ENCODE results near the gene OR1A1.

DNA sequence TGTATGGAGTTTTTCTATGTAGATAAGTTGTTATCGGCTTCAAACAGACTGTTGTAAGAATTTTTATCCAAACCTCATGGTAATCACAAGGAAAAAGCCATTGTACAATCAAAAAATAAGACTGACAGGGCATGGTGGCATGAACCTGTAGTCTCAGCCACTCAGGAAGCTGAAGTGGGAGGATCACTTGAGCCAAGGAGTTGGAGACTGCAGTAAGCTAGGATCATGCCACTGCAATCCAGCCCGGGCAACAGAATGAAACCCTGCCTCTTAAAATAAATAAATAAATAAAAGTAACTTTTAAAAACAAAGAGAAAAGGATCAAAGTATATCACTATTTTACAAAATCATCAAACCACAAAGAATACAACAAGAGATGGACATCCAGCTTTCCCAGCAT, 14.4 kb downstream of the OR1A1 start:
- TF ChIP-seq, protein P1, sequence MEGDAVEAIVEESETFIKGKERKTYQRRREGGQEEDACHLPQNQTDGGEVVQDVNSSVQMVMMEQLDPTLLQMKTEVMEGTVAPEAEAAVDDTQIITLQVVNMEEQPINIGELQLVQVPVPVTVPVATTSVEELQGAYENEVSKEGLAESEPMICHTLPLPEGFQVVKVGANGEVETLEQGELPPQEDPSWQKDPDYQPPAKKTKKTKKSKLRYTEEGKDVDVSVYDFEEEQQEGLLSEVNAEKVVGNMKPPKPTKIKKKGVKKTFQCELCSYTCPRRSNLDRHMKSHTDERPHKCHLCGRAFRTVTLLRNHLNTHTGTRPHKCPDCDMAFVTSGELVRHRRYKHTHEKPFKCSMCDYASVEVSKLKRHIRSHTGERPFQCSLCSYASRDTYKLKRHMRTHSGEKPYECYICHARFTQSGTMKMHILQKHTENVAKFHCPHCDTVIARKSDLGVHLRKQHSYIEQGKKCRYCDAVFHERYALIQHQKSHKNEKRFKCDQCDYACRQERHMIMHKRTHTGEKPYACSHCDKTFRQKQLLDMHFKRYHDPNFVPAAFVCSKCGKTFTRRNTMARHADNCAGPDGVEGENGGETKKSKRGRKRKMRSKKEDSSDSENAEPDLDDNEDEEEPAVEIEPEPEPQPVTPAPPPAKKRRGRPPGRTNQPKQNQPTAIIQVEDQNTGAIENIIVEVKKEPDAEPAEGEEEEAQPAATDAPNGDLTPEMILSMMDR (IDR thresholded peaks at IDR 0.05; ENCODE audit: borderline replicate concordance, extremely low read depth, low read length, poor library complexity, severe bottlenecking) = no peak
- no peak for TF ChIP-seq EZH2 (IDR thresholded peaks at IDR 0.05; ENCODE audit: borderline replicate concordance, low read depth, low read length, severe bottlenecking)
